GM12892 (cell line): Measurements from ENCODE around the gene THBS3.
"Not testable (repeated sequence)": the region's sequence is repeated elsewhere in the genome, so short reads cannot be mapped to it uniquely, and the experiment has no call there.

Source experiments
- POLR2A ChIP-seq: IDR thresholded peaks from 2 replicates; pipeline ENCODE4 v1.6.1; 2011; ENCODE audit warnings: low read depth, low read length, control low read depth
- POLR2AphosphoS5 ChIP-seq: IDR thresholded peaks from 2 replicates; pipeline ENCODE4 v1.6.1; 2011; ENCODE audit warnings: low read depth, low read length, control low read depth
- TAF1 ChIP-seq: IDR thresholded peaks from 2 replicates; pipeline ENCODE4 v1.6.1; 2011; ENCODE audit warnings: low read depth, mild to moderate bottlenecking, control low read depth, low read length, borderline replicate concordance

GRCh38 chr1:155211381-155212050 lies 3.8 kb upstream of the THBS3 start:
- not testable (repeated sequence) for TF ChIP-seq POLR2AphosphoS5, POLR2A, TAF1
